Measurements from ENCODE around the gene PROM2. TPM values are rescaled to one million over a fixed set of nuclear protein-coding genes. Genes with fewer than 3 reads are reported as not detected.

PROM2 gene
- total RNA-seq, 2 donors from 2014 or later: 2.2 to 2.3 TPM

DNA sequence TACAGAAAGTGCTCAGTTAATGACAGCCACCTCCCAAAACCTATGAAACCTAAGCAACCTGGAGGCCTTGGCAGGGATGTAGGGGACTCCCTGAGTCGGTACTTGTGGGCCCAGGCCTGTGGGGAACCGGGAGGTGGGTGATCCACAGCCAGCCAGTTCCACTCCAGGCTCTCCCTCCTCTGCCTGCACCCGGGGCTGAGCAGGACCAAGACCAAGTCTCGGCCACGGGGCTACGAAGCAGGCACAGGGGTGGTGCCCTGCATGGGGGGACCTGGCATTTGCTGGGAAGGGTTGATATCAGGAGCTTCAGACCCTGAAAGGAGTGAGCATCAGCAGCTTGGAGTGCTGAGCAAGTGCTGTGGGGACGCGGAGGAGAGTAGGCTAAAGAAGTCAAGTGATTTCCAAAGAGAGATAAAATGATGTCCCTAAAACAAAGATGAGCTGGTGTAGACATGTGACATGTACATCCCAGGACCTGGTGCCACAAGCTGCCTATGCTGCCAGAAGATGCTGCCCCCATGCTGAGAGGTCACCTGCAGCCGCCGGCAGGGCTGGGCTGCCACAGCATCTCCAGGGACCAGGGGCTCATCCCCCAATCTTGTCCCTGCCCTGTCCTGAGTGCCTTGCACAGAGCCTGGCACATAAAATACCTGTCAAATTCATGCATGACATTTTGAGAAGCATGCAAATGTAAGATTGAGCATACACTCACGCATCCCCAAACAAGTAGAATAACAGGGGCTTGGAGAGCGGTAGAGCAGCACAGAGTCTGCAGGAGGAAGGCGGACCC, 44.4 kb downstream of the PROM2 start:
- Histone ChIP-seq H3K27me3 (ENCODE audit: control insufficient read depth, insufficient read depth, low read length, poor library complexity, severe bottlenecking) (no peaks in the 10 kb centered on the region), H3K9ac (ENCODE audit: extremely low read depth, low read length, poor library complexity, severe bottlenecking) (no peak overlapping the region), H3K9me3 (ENCODE audit: control insufficient read depth, low read length) (no peaks in the 10 kb centered on the region), H3K27ac (ENCODE audit: low read depth, low read length) (no peak overlapping the region), H3K4me3 (ENCODE audit: low read length) (no peak overlapping the region), H3K4me1 (ENCODE audit: control insufficient read depth, insufficient read depth, low read length) (no peaks in the 10 kb centered on the region), H3K36me3 (ENCODE audit: control insufficient read depth, insufficient read depth, low read length) (no peaks in the 10 kb centered on the region)
- Mint-ChIP-seq H3K4me1 (no peaks in the 10 kb centered on the region), H3K4me3 (no peak overlapping the region), H3K27me3 (ENCODE audit: insufficient read depth) (no peaks in the 10 kb centered on the region), H3K27ac (no peak overlapping the region), H3K9me3 (no peaks in the 10 kb centered on the region), H3K36me3 (ENCODE audit: low read depth) (no peaks in the 10 kb centered on the region)
- WGBS, 2 experiments (ENCODE audit: insufficient coverage in 1 of 2, insufficient read length in 1 of 2): 87 to 91% methylated on average over 9 to 13 of the region's 13 CpGs
- TF ChIP-seq, protein P1, sequence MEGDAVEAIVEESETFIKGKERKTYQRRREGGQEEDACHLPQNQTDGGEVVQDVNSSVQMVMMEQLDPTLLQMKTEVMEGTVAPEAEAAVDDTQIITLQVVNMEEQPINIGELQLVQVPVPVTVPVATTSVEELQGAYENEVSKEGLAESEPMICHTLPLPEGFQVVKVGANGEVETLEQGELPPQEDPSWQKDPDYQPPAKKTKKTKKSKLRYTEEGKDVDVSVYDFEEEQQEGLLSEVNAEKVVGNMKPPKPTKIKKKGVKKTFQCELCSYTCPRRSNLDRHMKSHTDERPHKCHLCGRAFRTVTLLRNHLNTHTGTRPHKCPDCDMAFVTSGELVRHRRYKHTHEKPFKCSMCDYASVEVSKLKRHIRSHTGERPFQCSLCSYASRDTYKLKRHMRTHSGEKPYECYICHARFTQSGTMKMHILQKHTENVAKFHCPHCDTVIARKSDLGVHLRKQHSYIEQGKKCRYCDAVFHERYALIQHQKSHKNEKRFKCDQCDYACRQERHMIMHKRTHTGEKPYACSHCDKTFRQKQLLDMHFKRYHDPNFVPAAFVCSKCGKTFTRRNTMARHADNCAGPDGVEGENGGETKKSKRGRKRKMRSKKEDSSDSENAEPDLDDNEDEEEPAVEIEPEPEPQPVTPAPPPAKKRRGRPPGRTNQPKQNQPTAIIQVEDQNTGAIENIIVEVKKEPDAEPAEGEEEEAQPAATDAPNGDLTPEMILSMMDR (conservative IDR thresholded peaks at IDR 0.05): no peak
- DNase-seq: no peak

DNA sequence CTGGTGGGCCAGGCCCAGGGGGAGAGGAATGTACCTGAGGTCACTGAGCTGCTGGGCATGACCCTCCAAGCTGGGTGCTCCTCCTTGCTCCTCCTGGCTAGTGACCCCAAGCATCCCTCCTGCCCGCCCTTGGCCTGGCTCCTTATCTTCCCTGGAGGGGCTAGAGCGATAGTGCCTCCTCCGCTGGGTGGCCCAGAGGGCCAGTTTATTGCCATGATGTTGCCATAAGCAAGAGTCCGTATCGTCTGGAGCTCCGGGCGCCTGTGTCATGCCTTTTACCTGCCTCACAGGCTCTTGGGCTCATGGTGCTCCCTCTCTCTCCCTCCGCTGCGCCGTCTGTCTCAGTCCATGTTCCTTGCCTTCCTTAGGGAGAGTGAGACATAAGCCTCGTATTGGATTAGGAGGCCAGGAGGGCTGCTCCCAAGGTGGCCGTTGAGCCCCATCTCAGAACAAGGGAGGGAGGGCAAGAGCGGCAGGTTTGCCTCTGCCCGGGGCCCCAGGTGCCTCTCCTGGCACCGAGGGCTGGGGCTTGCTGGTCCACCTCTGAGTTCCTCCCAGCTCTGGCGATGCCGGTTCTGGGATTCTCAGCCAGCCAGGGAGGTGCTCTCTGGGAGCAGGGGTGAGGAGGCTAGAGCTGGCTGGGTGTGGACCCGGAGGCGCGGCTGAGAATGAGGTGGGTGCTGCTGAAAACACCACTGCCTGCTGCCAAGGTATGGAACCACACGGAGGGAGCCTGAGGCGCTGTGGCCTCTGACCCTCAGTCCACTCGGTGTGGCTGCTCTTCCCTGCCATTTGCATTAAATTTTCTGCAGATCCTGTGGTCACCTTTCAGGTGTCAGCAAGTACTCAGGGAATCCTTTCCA, 45.5 kb downstream of the PROM2 start:
- Histone ChIP-seq H3K9me3 (ENCODE audit: control insufficient read depth, low read length) (no peaks in the 10 kb centered on the region), H3K36me3 (ENCODE audit: control insufficient read depth, insufficient read depth, low read length) (no peaks in the 10 kb centered on the region), H3K4me3 (ENCODE audit: low read length) (no peak overlapping the region), H3K4me1 (ENCODE audit: control insufficient read depth, insufficient read depth, low read length) (no peaks in the 10 kb centered on the region), H3K9ac (ENCODE audit: extremely low read depth, low read length, poor library complexity, severe bottlenecking) (no peak overlapping the region), H3K27me3 (ENCODE audit: control insufficient read depth, insufficient read depth, low read length, poor library complexity, severe bottlenecking) (no peaks in the 10 kb centered on the region), H3K27ac (ENCODE audit: low read depth, low read length) (no peak overlapping the region)
- 90 to 93% methylated on average over 12 to 23 of the region's 23 CpGs for WGBS, 2 experiments (ENCODE audit: insufficient coverage in 1 of 2, insufficient read length in 1 of 2)
- Mint-ChIP-seq H3K36me3 (ENCODE audit: low read depth) (no peaks in the 10 kb centered on the region), H3K4me1 (no peaks in the 10 kb centered on the region), H3K4me3 (no peak overlapping the region), H3K27me3 (ENCODE audit: insufficient read depth) (no peaks in the 10 kb centered on the region), H3K27ac (no peak overlapping the region), H3K9me3 (no peaks in the 10 kb centered on the region)
- no peak for DNase-seq
- TF ChIP-seq, protein P1 (conservative IDR thresholded peaks at IDR 0.05): no peak

DNA sequence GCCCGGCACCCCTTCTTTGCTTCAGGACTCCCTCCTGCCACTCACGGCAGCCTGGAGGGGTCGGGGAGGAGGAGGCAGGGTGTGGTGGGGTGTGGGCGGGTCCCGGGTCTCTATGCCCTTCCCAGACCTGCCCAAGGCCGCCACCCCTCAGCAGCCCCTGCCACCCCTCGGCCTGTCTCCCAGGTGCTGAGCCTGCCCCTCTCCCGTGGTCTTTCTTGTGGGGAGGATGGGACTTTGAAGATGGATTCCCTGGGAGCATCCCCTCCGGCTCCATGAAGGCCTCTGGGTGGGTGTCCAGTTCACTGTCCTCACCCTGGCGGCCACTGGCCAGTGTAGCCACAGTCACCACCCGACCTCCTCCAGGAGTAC, 46.1 kb downstream of the PROM2 start:
- H3K27me3 Mint-ChIP-seq (ENCODE audit: insufficient read depth): no peaks in the 10 kb centered on the region
- no peaks in the 10 kb centered on the region for H3K36me3 ChIP-seq (ENCODE audit: control insufficient read depth, insufficient read depth, low read length)
- no peak for DNase-seq
- no peaks in the 10 kb centered on the region for H3K27me3 ChIP-seq (ENCODE audit: control insufficient read depth, insufficient read depth, low read length, poor library complexity, severe bottlenecking)
- H3K4me3 ChIP-seq (ENCODE audit: low read length): no peak overlapping the region
- no peak overlapping the region for H3K9ac ChIP-seq (ENCODE audit: extremely low read depth, low read length, poor library complexity, severe bottlenecking)
- H3K27ac Mint-ChIP-seq: no peak overlapping the region
- 60 to 90% methylated on average over 1 to 10 of the region's 11 CpGs for WGBS, 2 experiments (ENCODE audit: insufficient coverage in 1 of 2, insufficient read length in 1 of 2)
- no peaks in the 10 kb centered on the region for H3K9me3 ChIP-seq (ENCODE audit: control insufficient read depth, low read length)
- TF ChIP-seq, protein P1 (conservative IDR thresholded peaks at IDR 0.05): no peak
- no peak overlapping the region for H3K4me3 Mint-ChIP-seq
- no peaks in the 10 kb centered on the region for H3K36me3 Mint-ChIP-seq (ENCODE audit: low read depth)
- no peaks in the 10 kb centered on the region for H3K4me1 Mint-ChIP-seq
- no peaks in the 10 kb centered on the region for H3K9me3 Mint-ChIP-seq
- H3K27ac ChIP-seq (ENCODE audit: low read depth, low read length): no peak overlapping the region
- H3K4me1 ChIP-seq (ENCODE audit: control insufficient read depth, insufficient read depth, low read length): no peaks in the 10 kb centered on the region
